ENCODE measurements around the gene BEST4. TPM values are rescaled to one million over a fixed set of nuclear protein-coding genes. Genes with fewer than 3 reads are reported as not detected.

Gene BEST4
- total RNA-seq (1 to 10 TPM; 1.6 to 2.2 TPM), polyA plus RNA-seq (under 1 TPM in 2 of 3 donors, not detected in 1; 0.29 to 0.32 TPM), total RNA-seq (1.5 to 4.8 (median 2.1) reads per million in 6 experiments)

GRCh38 chr1:44788120-44788860 is at the start of gene BEST4:
TSS of gene BEST4 (minus strand) at chr1:44788170. CDS start at chr1:44787705, 465 bp downstream.
- no peak for DNase-seq
- Mint-ChIP-seq H3K9me3 (no peaks in the 10 kb centered on the region), H3K4me1 (peaks cover 16 to 29% (median 28%) of the 10 kb centered on the region in 4 donors), H3K36me3 (no peaks in the 10 kb centered on the region), H3K27me3 (no peaks in the 10 kb centered on the region), H3K27ac (peak within 1 kb of the TSS in 4 of 10 donors; percentile 20 to 89 (median 24)), H3K4me3 (peak within 1 kb of the TSS in 2 of 10 donors; percentile 10 to 26)
- no peak for ATAC-seq
- POLR2A ChIA-PET, result interaction anchor here (0.6 to 11.9 kb wide), 9 partner anchors 12 to 198 kb away, joined by 3 to 100 read pairs (median 5); partner anchors contain the start of genes BTBD19, EIF2B3, PLK3 and RPS8

DNA sequence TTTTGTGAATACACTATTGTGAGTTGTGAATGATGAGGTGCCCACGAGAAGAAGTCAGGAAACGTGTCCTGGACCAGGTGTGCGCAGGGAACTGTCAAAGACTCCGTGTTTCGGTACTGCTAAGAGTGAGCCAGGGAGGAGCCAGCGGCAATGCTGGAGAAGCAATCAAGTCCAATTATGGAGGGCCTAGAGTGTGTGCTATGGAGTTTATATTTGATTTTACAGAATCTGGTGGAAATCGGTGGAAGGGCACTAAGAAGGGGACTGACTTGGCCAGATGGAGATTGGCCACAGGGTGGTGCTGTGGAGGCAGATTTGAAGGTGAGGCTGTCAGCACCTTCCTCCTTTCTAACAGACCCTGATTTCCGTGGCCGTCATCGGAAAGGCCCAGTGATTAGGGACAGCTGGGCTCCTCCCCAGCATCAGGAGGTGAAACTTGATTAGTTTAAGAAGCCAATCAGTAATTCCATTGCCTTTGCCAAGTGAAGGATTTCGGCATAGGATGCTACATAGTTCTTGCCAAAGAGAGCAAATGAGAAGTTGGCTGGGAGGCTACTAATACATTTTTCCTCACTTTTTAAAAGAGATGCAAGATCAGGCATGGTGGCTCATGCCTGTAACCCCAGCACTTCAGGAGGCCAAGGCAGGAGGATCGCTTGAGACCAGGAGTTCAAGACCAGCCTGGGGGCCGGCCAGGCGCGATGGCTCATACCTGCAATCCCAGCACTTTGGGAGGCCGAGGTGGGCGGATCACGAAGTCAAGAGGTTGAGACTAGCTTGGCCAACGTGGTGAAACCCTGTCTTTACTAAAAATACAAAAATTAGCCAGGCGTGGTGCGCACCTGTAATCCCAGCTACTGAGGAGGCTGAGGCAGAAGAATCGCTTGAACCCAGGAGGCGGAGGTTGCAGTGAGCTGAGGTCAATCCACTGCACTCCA is 48.0 kb upstream of the BEST4 start:
- H3K36me3 Mint-ChIP-seq, result no peaks in the 10 kb centered on the region
- POLR2A ChIA-PET, result interaction anchor here (0.8 to 2.7 kb wide), 8 partner anchors 14 to 124 kb away, joined by 3 to 19 read pairs (median 4); partner anchors contain the start of genes PLK3 and RNU5D-1
- H3K4me1 Mint-ChIP-seq, result peaks cover 7 to 11% (median 9%) of the 10 kb centered on the region in 4 donors
- peak overlapping the region in 9 of 10 donors; percentile 23 to 58 (median 47) for H3K4me3 Mint-ChIP-seq
- peaks cover 0 to 8% (median 0%) of the 10 kb centered on the region in 5 donors for H3K27me3 Mint-ChIP-seq
- ATAC-seq, result peak; percentile 97 to 98
- peak overlapping the region in 7 of 10 donors; percentile 4 to 67 (median 34) for H3K27ac Mint-ChIP-seq
- DNase-seq, result peak; percentile 65 to 92 (median 78)
- no peaks in the 10 kb centered on the region for H3K9me3 Mint-ChIP-seq

DNA sequence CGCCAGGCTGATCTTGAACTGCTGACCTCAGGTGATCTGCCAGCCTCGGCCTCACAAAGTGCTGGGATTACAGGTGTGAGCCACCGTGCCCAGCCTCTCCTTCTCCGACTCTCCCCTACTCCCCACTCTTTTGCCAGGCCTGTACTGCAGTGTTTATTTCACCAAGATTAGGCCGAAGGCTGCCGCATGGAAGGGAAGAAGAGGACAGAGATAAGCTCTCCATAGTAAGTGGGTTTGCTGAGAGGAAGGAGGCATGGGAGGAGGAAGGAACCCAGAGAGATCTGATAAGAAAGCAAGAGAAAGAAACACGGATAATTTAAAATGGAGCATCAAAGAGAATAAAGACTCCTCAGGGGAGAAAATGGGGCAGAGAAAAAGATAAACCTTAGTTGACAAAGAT is 46.4 kb upstream of the BEST4 start:
- ATAC-seq (no peak), DNase-seq (peak in 1 of 10 donors; percentile 8)
- H3K36me3 Mint-ChIP-seq, result no peaks in the 10 kb centered on the region

DNA sequence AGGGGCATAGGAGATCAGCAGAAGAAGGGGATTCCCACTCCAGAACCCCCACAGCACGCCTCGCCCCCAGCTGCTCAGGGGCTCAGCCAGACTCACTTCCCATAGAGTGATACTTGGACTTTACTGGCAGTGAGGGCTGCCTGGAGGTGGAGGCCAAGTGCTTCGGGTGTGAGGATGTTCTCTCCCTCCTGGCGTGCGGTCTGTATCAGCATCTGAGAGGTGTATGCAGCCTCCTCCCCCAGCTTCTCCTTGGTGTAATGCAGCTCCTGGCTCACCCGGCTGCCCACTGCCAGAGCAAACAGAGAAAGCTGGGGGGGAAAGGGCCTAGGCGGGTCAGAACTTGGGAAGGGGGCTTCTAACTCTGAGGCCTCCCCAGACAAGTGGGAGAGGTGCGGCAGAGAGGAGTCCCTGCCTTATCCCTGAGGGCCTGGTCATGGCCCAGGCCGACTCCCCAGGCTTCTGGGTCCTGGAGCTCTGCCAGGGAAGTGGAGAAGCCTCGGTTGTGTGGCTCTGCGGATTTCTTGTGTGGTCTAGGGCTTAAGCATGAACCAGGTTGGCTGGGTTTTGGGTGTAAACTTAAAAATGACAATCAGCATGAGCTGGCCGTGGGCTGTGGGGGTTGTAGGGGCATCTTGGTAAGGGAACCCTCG is 44.2 kb upstream of the BEST4 start:
- H3K36me3 Mint-ChIP-seq, result no peaks in the 10 kb centered on the region
- no peaks in the 10 kb centered on the region for H3K9me3 Mint-ChIP-seq
- peaks cover 0 to 3% (median 0%) of the 10 kb centered on the region in 5 donors for H3K27me3 Mint-ChIP-seq
- peaks cover 7 to 11% (median 9%) of the 10 kb centered on the region in 4 donors for H3K4me1 Mint-ChIP-seq
- peak in 1 of 10 donors; percentile 41 for DNase-seq
- ATAC-seq, result no peak
- no peak overlapping the region for H3K4me3 Mint-ChIP-seq
- H3K27ac Mint-ChIP-seq, result peak overlapping the region in 3 of 10 donors; percentile 27 to 70 (median 57)
- POLR2A ChIA-PET, result interaction anchor here (0.6 to 1.2 kb wide), 2 partner anchors 101 to 610 kb away, joined by 3 read pairs; no protein-coding TSS in a partner anchor

More for the DNA sequence above, 46.4 kb upstream of the BEST4 start:
- POLR2A ChIA-PET, result interaction anchor here (0.9 to 2.7 kb wide), 3 partner anchors 13 to 34 kb away, joined by 3 to 19 read pairs (median 17); partner anchors contain the start of gene PLK3
- Mint-ChIP-seq H3K9me3 (no peaks in the 10 kb centered on the region), H3K27me3 (peaks cover 0 to 3% (median 0%) of the 10 kb centered on the region in 5 donors), H3K27ac (peak overlapping the region in 1 of 10 donors; percentile 32), H3K4me1 (peaks cover 7 to 11% (median 9%) of the 10 kb centered on the region in 4 donors), H3K4me3 (no peak overlapping the region)

DNA sequence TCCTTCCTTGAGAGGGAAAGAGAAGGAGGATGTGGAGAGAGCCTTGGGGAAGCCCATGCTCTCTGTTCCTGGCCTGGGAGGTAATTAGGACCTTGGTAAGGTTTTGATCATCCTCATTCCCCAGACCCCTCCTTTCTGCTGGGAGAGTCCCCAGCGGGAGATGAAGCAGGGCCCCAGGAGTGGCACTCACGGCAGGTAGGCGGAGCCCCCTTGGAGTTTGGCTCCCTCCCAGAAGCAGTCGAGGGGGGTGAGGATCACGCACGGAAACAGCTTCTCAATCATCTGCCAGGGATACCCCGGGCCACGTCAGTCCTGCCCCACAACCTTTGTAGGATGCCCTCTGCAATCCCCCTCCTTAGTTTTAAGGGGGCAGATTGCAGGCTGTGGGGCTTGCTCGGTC is 43.5 kb upstream of the BEST4 start:
- Mint-ChIP-seq H3K4me1 (peaks cover 7 to 11% (median 8%) of the 10 kb centered on the region in 4 donors), H3K36me3 (no peaks in the 10 kb centered on the region), H3K27ac (peak overlapping the region in 1 of 10 donors; percentile 27), H3K4me3 (no peak overlapping the region), H3K9me3 (no peaks in the 10 kb centered on the region), H3K27me3 (peaks cover 0 to 2% (median 0%) of the 10 kb centered on the region in 5 donors)
- POLR2A ChIA-PET, result interaction anchor here (0.9 to 2.2 kb wide), 3 partner anchors 12 to 100 kb away, joined by 3 to 11 read pairs (median 4); partner anchors contain the start of gene PLK3
- DNase-seq (peak in 1 of 10 donors; percentile 44), ATAC-seq (no peak)

DNA sequence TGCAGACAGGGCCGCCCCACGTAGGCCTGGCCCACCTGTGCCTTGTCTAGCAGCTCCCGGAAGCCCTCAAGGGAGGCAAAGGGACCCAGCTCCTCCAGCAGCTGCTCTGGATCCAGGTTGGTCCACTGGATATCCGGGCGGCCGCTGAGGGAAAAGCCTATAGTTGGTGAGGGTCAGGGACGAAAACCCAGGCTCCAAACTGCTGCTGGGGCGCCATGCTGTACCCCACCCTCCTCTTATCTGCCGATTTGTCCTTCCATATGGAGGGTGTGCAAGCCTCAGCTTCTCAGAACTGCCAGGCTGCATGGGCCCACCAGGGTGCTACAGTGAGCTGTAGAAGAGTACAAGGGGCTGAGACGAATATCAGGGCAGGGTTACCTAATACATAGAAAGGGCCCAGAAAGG is 42.9 kb upstream of the BEST4 start:
- POLR2A ChIA-PET, result interaction anchor here (0.6 to 2.2 kb wide), 8 partner anchors 9 to 167 kb away, joined by 3 to 11 read pairs (median 4); partner anchors contain the start of genes BTBD19 and PLK3
- H3K27me3 Mint-ChIP-seq, result peaks cover 0 to under 1% (median 0%) of the 10 kb centered on the region in 5 donors
- H3K9me3 Mint-ChIP-seq, result no peaks in the 10 kb centered on the region
- no peak overlapping the region for H3K27ac Mint-ChIP-seq
- H3K36me3 Mint-ChIP-seq, result no peaks in the 10 kb centered on the region
- peak in 1 of 10 donors; percentile 59 for DNase-seq
- ATAC-seq, result no peak
- no peak overlapping the region for H3K4me3 Mint-ChIP-seq
- H3K4me1 Mint-ChIP-seq, result peaks cover 5 to 8% (median 6%) of the 10 kb centered on the region in 4 donors

DNA sequence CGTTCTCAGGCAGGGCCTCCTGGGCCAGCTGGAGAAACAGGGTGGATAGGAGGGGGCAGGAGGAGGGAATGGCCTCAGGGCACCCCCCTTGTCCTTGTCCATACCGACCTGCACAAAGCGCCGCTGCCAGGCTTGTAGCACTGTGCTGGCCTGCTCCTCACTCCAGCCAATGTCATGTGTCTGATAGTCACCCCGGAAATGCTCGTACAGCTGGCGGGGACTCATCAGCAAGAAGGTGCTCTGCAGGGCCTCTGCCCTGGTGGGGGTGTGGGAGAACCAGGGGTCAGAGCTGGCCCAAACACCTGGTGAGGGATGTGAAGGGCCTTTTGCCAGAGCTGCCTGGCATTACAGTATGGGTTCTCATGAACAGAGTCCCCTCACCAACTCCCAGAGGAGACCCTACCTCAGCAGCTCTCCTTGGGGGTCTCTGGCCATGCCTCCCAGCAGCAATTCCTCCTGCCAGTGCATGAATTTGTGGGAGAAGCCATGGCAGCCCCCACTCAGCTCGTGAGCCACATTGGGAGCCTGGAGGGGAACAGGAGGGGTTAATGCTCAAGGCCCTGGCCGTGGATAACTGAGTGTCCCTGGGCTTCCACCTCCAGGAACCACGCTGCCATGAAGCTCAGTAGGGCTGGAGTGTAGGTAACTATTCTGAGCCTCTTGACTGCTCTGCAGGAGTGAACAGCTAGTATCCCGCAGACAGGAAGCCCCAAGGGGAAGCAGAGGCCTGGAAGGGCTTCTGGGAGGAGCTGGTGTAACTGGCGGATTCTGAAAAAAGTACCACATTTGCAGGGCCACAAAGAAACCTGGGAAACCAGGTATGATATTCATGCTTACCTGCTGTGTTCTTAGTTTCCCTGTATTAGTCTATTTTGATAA is 41.8 kb upstream of the BEST4 start:
- H3K36me3 Mint-ChIP-seq, result no peaks in the 10 kb centered on the region
- no peaks in the 10 kb centered on the region for H3K9me3 Mint-ChIP-seq
- DNase-seq (peak in 1 of 10 donors; percentile 35), ATAC-seq (no peak)
- H3K4me1 Mint-ChIP-seq, result peaks cover 0 to 3% (median 1%) of the 10 kb centered on the region in 4 donors
- H3K27me3 Mint-ChIP-seq, result no peaks in the 10 kb centered on the region
- no peak overlapping the region for H3K27ac Mint-ChIP-seq
- POLR2A ChIA-PET, result interaction anchor here (0.6 to 2.2 kb wide), 8 partner anchors 7 to 143 kb away, joined by 3 to 11 read pairs (median 4); partner anchors contain the start of genes BTBD19, PLK3 and RPS8
- no peak overlapping the region for H3K4me3 Mint-ChIP-seq

- H3K27ac Mint-ChIP-seq, result no peak overlapping the region
- H3K27me3 Mint-ChIP-seq, result no peaks in the 10 kb centered on the region
- H3K4me1 Mint-ChIP-seq, result peaks cover 0 to 3% (median 1%) of the 10 kb centered on the region in 4 donors
- ATAC-seq (no peak), DNase-seq (peak in 1 of 10 donors; percentile 62)
- no peaks in the 10 kb centered on the region for H3K36me3 Mint-ChIP-seq
- POLR2A ChIA-PET, result interaction anchor here (0.7 to 2.0 kb wide), 4 partner anchors 9 to 53 kb away, joined by 3 to 8 read pairs (median 4); partner anchors contain the start of gene RPS8
- no peak overlapping the region for H3K4me3 Mint-ChIP-seq
- no peaks in the 10 kb centered on the region for H3K9me3 Mint-ChIP-seq
These were observed 41.0 kb upstream of the BEST4 start for GRCh38 chr1:44828841-44829440.

DNA sequence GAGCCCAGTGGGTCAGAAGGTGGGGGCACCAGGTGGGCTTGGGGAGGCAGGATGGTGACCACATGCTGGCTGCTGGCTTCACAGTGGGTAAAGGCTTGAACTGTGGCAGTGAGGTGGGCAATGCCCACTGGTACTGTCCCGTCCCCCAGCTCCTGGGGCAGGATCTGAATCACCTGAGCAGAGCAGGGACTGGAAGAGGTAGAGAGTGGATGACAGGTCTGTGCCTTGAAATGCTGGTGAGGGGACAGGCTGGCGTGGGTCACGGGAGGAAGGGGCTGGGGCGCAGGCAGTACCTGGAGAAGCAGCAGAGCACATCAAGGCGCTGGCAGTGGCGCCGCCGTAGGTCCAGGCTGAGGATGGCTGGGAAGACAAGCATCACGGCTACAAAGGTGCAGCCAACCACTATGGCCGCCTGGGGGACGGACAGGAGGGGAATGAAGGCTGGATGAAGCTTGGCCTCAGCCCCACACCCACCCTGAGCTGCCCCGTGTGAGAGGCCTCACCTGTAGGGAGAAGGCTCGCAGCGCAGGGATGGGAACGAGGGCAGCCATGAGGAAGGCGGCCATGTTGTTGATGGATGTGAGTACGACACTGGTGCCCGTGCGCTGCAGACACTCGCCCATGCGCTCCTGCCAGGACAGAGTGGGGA is 40.2 kb upstream of the BEST4 start:
- Mint-ChIP-seq H3K9me3 (no peaks in the 10 kb centered on the region), H3K4me3 (no peak overlapping the region), H3K27ac (peak overlapping the region in 3 of 10 donors; percentile 17 to 85 (median 52)), H3K36me3 (no peaks in the 10 kb centered on the region), H3K27me3 (no peaks in the 10 kb centered on the region), H3K4me1 (peaks cover 0 to 1% (median 1%) of the 10 kb centered on the region in 4 donors)
- ATAC-seq (no peak), DNase-seq (peak in 1 of 10 donors; percentile 54)
- POLR2A ChIA-PET, result interaction anchor here (0.6 to 2.8 kb wide), 4 partner anchors 19 to 97 kb away, joined by 3 to 18 read pairs (median 5); partner anchors contain the start of genes PLK3 and RNU5D-1
